HCT116 (cell line): ENCODE results near the gene CBFB. TPM values are rescaled to one million over a fixed set of nuclear protein-coding genes. Genes with fewer than 3 reads are reported as not detected.

Experiments
- ATAC-seq: fragments of 200-7000 bp; cut with Tn5 transposase; 2 replicates; pipeline ENCODE4 v1.9.1; 2020; ENCODE audit warnings: mild to moderate bottlenecking, moderate library complexity
- BruUV-seq: library from RNA; stranded (reverse); fragments of 400-500 nt; replicated peaks from 2 replicates; lab custom pipeline; 2021; lab: Mats Ljungman, UMichigan
- CTCF ChIA-PET: fragments of 300-600 bp; sonication (Branson Sonifier 250); formaldehyde crosslinking; loops from one replicate; lab custom pipeline; 2021; ENCODE audit warnings: antibody characterized with exemption; lab: Charles Lee
- POLR2A ChIA-PET: fragments of 300-600, 350-600 bp; sonication (Branson Sonifier 250); formaldehyde crosslinking; loops from one replicate; lab custom pipeline; 2021; ENCODE audit warnings: antibody characterized with exemption; lab: Charles Lee
- RAD21 ChIA-PET, 2 experiments: fragments of 300-600 bp; sonication (Branson Sonifier 250); formaldehyde crosslinking; loops; one replicate each; lab custom pipeline; 2023; ENCODE audit warnings: low total read pairs in 2 of 2; ENCODE audit not compliant: uncharacterized antibody in 2 of 2, unreplicated experiment in 2 of 2, low non-redundant PET in 1 of 2; lab: Charles Lee
- DNase-seq: peaks from one replicate; pipeline ENCODE4 v3.0.0-alpha.2; 2010; ENCODE audit warnings: low read depth, low spot score
- H2AFZ ChIP-seq: fragments of 200-600 bp; shearing (Covaris generic), sonication (generic); 2 replicates; pipeline ENCODE4 v1.6.1; 2017; ENCODE audit warnings: low read depth, mixed run types, mixed read lengths, antibody characterized with exemption, low read length; ENCODE audit not compliant: poor library complexity, severe bottlenecking
- H3K27ac ChIP-seq: 2 replicates; pipeline ENCODE4 v1.5.1; 2012; ENCODE audit warnings: low read depth, low read length
- H3K27me3 ChIP-seq: fragments of 200-600 bp; sonication (generic); 2 replicates; pipeline ENCODE4 v1.6.1; 2016; ENCODE audit warnings: mixed run types, low read length, mixed read lengths; ENCODE audit not compliant: insufficient read depth
- H3K36me3 ChIP-seq, 2 experiments: fragments of 200-500 bp in 1 of 2; fragments of 200-600 bp in 1 of 2; sonication (Bioruptor generic) in 1 of 2; sonication (generic) in 1 of 2; 2 replicates each; pipeline versions ENCODE4 v1.5.1 to v1.6.1; 2014 to 2016; ENCODE audit warnings: low read length in 2 of 2, inconsistent platforms in 1 of 2, mixed read lengths in 1 of 2, mixed run types in 1 of 2; ENCODE audit not compliant: insufficient read depth in 2 of 2, control insufficient read depth in 1 of 2
- H3K4me1 ChIP-seq, 2 experiments: fragments of 200-600 bp in 1 of 2; sonication (generic) in 1 of 2; 2 replicates each; pipeline versions ENCODE4 v1.5.1 to v1.6.1; 2012 to 2017; ENCODE audit warnings: low read length in 2 of 2, inconsistent platforms in 1 of 2, mild to moderate bottlenecking in 1 of 2, mixed read lengths in 1 of 2, mixed run types in 1 of 2, moderate library complexity in 1 of 2; ENCODE audit not compliant: insufficient read depth in 2 of 2, control insufficient read depth in 1 of 2
- H3K4me2 ChIP-seq: fragments of 200-600 bp; sonication (generic); 2 replicates; pipeline ENCODE4 v1.6.1; 2017; ENCODE audit warnings: mixed run types, low read length, mixed read lengths
- H3K4me3 ChIP-seq, 2 experiments: fragments of 200-600 bp in 1 of 2; sonication (generic) in 1 of 2; replicated peaks in 1 of 2; 2 replicates each; pipeline ENCODE4 v1.5.1; 2011 to 2016; ENCODE audit warnings: low read length in 2 of 2, control low read depth in 1 of 2, low read depth in 1 of 2, mild to moderate bottlenecking in 1 of 2, mixed read lengths in 1 of 2, mixed run types in 1 of 2
- H3K79me2 ChIP-seq: fragments of 200-600 bp; sonication (generic); 2 replicates; pipeline ENCODE4 v1.6.1; 2017; ENCODE audit warnings: mild to moderate bottlenecking, mixed run types, low read length, moderate library complexity, mixed read lengths; ENCODE audit not compliant: insufficient read depth
- H3K9ac ChIP-seq: fragments of 200-600 bp; sonication (generic); 2 replicates; pipeline ENCODE4 v1.6.1; 2016; ENCODE audit warnings: low read length, mixed read lengths
- H3K9me2 ChIP-seq: fragments of 200-600 bp; sonication (generic), shearing (Covaris generic); 2 replicates; pipeline ENCODE4 v1.6.1; 2017; ENCODE audit warnings: mixed run types, mild to moderate bottlenecking, moderate library complexity; ENCODE audit not compliant: insufficient read depth
- H3K9me3 ChIP-seq, 2 experiments: fragments of 200-500 bp in 1 of 2; fragments of 200-600 bp in 1 of 2; sonication (Bioruptor generic) in 1 of 2; sonication (generic) in 1 of 2; 2 replicates each; pipeline ENCODE4 v1.6.1; 2014 to 2017; ENCODE audit warnings: low read length in 2 of 2, mixed read lengths in 2 of 2, inconsistent platforms in 1 of 2, low read depth in 1 of 2, mild to moderate bottlenecking in 1 of 2, mixed run types in 1 of 2, moderate library complexity in 1 of 2; ENCODE audit not compliant: control insufficient read depth in 1 of 2, insufficient read depth in 1 of 2
- H4K20me1 ChIP-seq: fragments of 200-600 bp; sonication (generic), shearing (Covaris generic); 2 replicates; pipeline ENCODE4 v1.6.1; 2017; ENCODE audit warnings: mixed run types, mild to moderate bottlenecking, moderate library complexity; ENCODE audit not compliant: insufficient read depth
- ATF3 ChIP-seq: IDR thresholded peaks from 2 replicates; pipeline ENCODE4 v1.6.1; 2012
- CBX3 ChIP-seq: IDR thresholded peaks from 2 replicates; pipeline ENCODE4 v1.6.1; 2012; ENCODE audit warnings: low read depth
- CEBPB ChIP-seq: IDR thresholded peaks from 2 replicates; pipeline ENCODE4 v1.6.1; 2012; ENCODE audit warnings: low read depth
- CTCF ChIP-seq, 3 experiments: fragments of 200-600 bp in 1 of 3; sonication (generic) in 1 of 3; IDR thresholded peaks in 2 of 3; conservative IDR thresholded peaks in 1 of 3; 2 replicates each; pipeline ENCODE4 v1.5.1; 2012 to 2017; ENCODE audit warnings: low read depth in 2 of 3, low read length in 2 of 3, antibody characterized with exemption in 1 of 3, borderline replicate concordance in 1 of 3, control low read depth in 1 of 3, mild to moderate bottlenecking in 1 of 3, mixed read lengths in 1 of 3, mixed run types in 1 of 3, moderate library complexity in 1 of 3; ENCODE audit not compliant: insufficient read depth in 1 of 3
- EGR1 ChIP-seq: IDR thresholded peaks from 2 replicates; pipeline ENCODE4 v1.6.1; 2012; ENCODE audit warnings: low read depth
- ELF1 ChIP-seq: IDR thresholded peaks from 2 replicates; pipeline ENCODE4 v1.6.1; 2012; ENCODE audit warnings: low read depth, borderline replicate concordance
- EZH2 ChIP-seq: fragments of 200-600 bp; sonication (generic); IDR thresholded peaks from 2 replicates; pipeline ENCODE4 v1.6.1; 2017; ENCODE audit warnings: antibody characterized with exemption, mixed run types
- EZH2phosphoT487 ChIP-seq: fragments of 200-600 bp; IDR thresholded peaks from 2 replicates; pipeline ENCODE4 v1.6.1; 2018; ENCODE audit warnings: antibody characterized with exemption, borderline replicate concordance
- FOSL1 ChIP-seq: IDR thresholded peaks from 2 replicates; pipeline ENCODE4 v1.6.1; 2012; ENCODE audit warnings: low read depth
- JUND ChIP-seq: IDR thresholded peaks from 2 replicates; pipeline ENCODE4 v1.6.1; 2012
- MAX ChIP-seq: IDR thresholded peaks from 2 replicates; pipeline ENCODE4 v1.6.1; 2012
- POLR2A ChIP-seq: IDR thresholded peaks from 2 replicates; pipeline ENCODE4 v1.7.0; 2011; ENCODE audit warnings: borderline replicate concordance; ENCODE audit not compliant: insufficient read depth, insufficient read length; ENCODE audit errors: extremely low read depth
- POLR2AphosphoS5 ChIP-seq: IDR thresholded peaks from 2 replicates; pipeline ENCODE4 v1.6.1; 2011; ENCODE audit warnings: mild to moderate bottlenecking, low read depth, low read length, moderate library complexity
- RAD21 ChIP-seq: IDR thresholded peaks from 2 replicates; pipeline ENCODE4 v1.6.1; 2012; ENCODE audit warnings: low read depth, mild to moderate bottlenecking
- SIN3A ChIP-seq: IDR thresholded peaks from 2 replicates; pipeline ENCODE4 v1.6.1; 2012; ENCODE audit warnings: low read depth
- SP1 ChIP-seq: IDR thresholded peaks from 2 replicates; pipeline ENCODE4 v1.6.1; 2012; ENCODE audit warnings: low read depth
- SRF ChIP-seq: IDR thresholded peaks from 2 replicates; pipeline ENCODE4 v1.6.1; 2012; ENCODE audit warnings: low read depth
- YY1 ChIP-seq: IDR thresholded peaks from 2 replicates; pipeline ENCODE4 v1.6.1; 2011; ENCODE audit warnings: low read length, low read depth, moderate library complexity, mild to moderate bottlenecking; ENCODE audit not compliant: insufficient replicate concordance; ENCODE audit errors: extremely low read depth
- ZBTB33 ChIP-seq: IDR thresholded peaks from 2 replicates; pipeline ENCODE4 v1.6.1; 2011; ENCODE audit warnings: mild to moderate bottlenecking, low read length, moderate library complexity; ENCODE audit not compliant: insufficient replicate concordance; ENCODE audit errors: extremely low read depth
- ZFX ChIP-seq: fragments of 450-650 bp; IDR thresholded peaks from 2 replicates; pipeline ENCODE4 v1.6.1; 2017
- ZNF274 ChIP-seq: fragments of 200-500 bp; sonication (Bioruptor generic); IDR thresholded peaks from 2 replicates; pipeline ENCODE4 v1.6.1; 2014; ENCODE audit warnings: mild to moderate bottlenecking, low read depth, low read length, inconsistent platforms
- intact Hi-C: fragments of 100-400 bp; cut with micrococcal nuclease; formaldehyde crosslinking; loops from 2 replicates; pipeline ENCODE4 v1.10.0; 2022
- total RNA-seq: library from RNA; stranded (reverse); gene quantifications from one replicate; pipeline ENCODE4 v1.2.1, GENCODE V29; 2021; ENCODE audit not compliant: unreplicated experiment

The CBFB gene
- total RNA-seq, 1 experiment from 2014 or later: 101 TPM

- TF ChIP-seq EZH2phosphoT487 (no peak), ATF3 (no peak; the same call in 1 of the 2 replicates), ELF1 (no peak; the same call in 1 of the 2 replicates), RAD21 (no peak), YY1 (no peak), CEBPB (no peak)
Observed at GRCh38 chr16:67028696-67029253, at the start of gene CBFB (continued).

- Histone ChIP-seq H3K9me3 (no peaks in the 10 kb centered on the region), H2AFZ (no peak overlapping the region)
Observed at GRCh38 chr16:66983033-66983432, 45.9 kb upstream of the CBFB start.

More at GRCh38 chr16:66983033-66983432, 45.9 kb upstream of the CBFB start:
- no peaks in the 10 kb centered on the region for H3K36me3 ChIP-seq
- H3K27ac ChIP-seq: no peak overlapping the region
- H3K79me2 ChIP-seq: no peaks in the 10 kb centered on the region
- no peak overlapping the region for H3K4me3 ChIP-seq
- H3K27me3 ChIP-seq: no peaks in the 10 kb centered on the region
- H3K9me2 ChIP-seq: no peaks in the 10 kb centered on the region
- H4K20me1 ChIP-seq: no peaks in the 10 kb centered on the region
- TF ChIP-seq ZNF274 (no peak), EGR1 (no peak), CTCF (IDR thresholded peaks at IDR 0.05 in 2 of 3, conservative IDR thresholded peaks at IDR 0.05 in 1 of 3; ENCODE audit: borderline replicate concordance in 1 of 3, insufficient read depth in 1 of 3, low read depth in 2 of 3, low read length in 2 of 3) (no peak), ELF1 (no peak), POLR2AphosphoS5 (no peak), SIN3A (no peak), ZBTB33 (no peak), FOSL1 (no peak), EZH2 (no peak), YY1 (no peak), MAX (no peak), ATF3 (no peak), SRF (no peak), CBX3 (no peak), SP1 (no peak), EZH2phosphoT487 (no peak), CEBPB (no peak), JUND (no peak), POLR2A (no peak), ZFX (no peak)
- intact Hi-C loops: no loop called here
- RAD21 ChIA-PET: no interaction called here
- no peak for ATAC-seq
- BruUV-seq: no TSS peak
- H3K9ac ChIP-seq: no peak overlapping the region
- H3K4me1 ChIP-seq: peaks cover 6 to 16% of the 10 kb centered on the region in 2 experiments; a peak in 3 of 4 replicates
- CTCF ChIA-PET: no interaction called here
- POLR2A ChIA-PET: no interaction called here
- DNase-seq: no peak
- H3K4me2 ChIP-seq: no peak overlapping the region
